ENCODE results near the gene STYX. TPM values are rescaled to one million over a fixed set of nuclear protein-coding genes. Genes with fewer than 3 reads are reported as not detected.

Gene STYX
- polyA plus RNA-seq, 1 donor from 2014 or later = 15.1 TPM

- H4K20me1 ChIP-seq (ENCODE audit: insufficient read depth) = no peaks in the 10 kb centered on the region
- peak overlapping the region; percentile 76 for H2AFZ ChIP-seq (ENCODE audit: low read depth, low read length)
- H3F3A ChIP-seq (ENCODE audit: insufficient read depth, low read length, poor library complexity, severe bottlenecking) = no peaks in the 10 kb centered on the region
- no peaks in the 10 kb centered on the region for H3K27me3 ChIP-seq (ENCODE audit: insufficient read depth, low read depth, low read length)
- peak overlapping the region; percentile 15 for H3K27ac ChIP-seq (ENCODE audit: low read length)
- peaks cover 11% of the 10 kb centered on the region for H3K79me2 ChIP-seq (replicated peaks; ENCODE audit: insufficient read depth, low read length)
- no peaks in the 10 kb centered on the region for H3K9me3 ChIP-seq (ENCODE audit: low read length)
- H3K4me3 ChIP-seq (ENCODE audit: low read length) = peak overlapping the region; percentile 94
- H3K4me2 ChIP-seq (ENCODE audit: low read length) = peak overlapping the region; percentile 69
- no peaks in the 10 kb centered on the region for H3K36me3 ChIP-seq (ENCODE audit: insufficient read depth, low read length)
- H3K9me2 ChIP-seq (ENCODE audit: insufficient read depth, low read length) = no peaks in the 10 kb centered on the region
- TF ChIP-seq POLR2AphosphoS5 (IDR thresholded peaks at IDR 0.05) = no peak
- no peak for TF ChIP-seq SMC3 (conservative IDR thresholded peaks at IDR 0.05; ENCODE audit: poor library complexity)
- TF ChIP-seq MXI1 (conservative IDR thresholded peaks at IDR 0.05; ENCODE audit: poor library complexity, severe bottlenecking) = no peak
- TF ChIP-seq REST (IDR thresholded peaks at IDR 0.05; ENCODE audit: borderline replicate concordance) = no peak
- TF ChIP-seq EP300 (conservative IDR thresholded peaks at IDR 0.05; ENCODE audit: poor library complexity, severe bottlenecking) = no peak
- TF ChIP-seq EZH2 (IDR thresholded peaks at IDR 0.05; ENCODE audit: borderline replicate concordance, insufficient read depth, low read length, poor library complexity, severe bottlenecking) = no peak
- peak overlapping the region; percentile 71 for H3K9ac ChIP-seq (ENCODE audit: low read length)
These were observed 60.8 kb downstream of the STYX start for GRCh38 chr14:52790756-52791222.

GRCh38 chr14:52791223-52792096 lies 61.5 kb downstream of the STYX start, which contains the start of gene GNPNAT1:
GNPNAT1 (minus strand) TSS chr14:52791607; CDS start chr14:52784650, 6,957 bp downstream.
- Histone ChIP-seq H3K4me3 (ENCODE audit: low read length) (peak within 1 kb of the TSS; percentile 94), H2AFZ (ENCODE audit: low read depth, low read length) (peak within 1 kb of the TSS; percentile 76), H3K9ac (ENCODE audit: low read length) (peak within 1 kb of the TSS; percentile 71), H3F3A (ENCODE audit: insufficient read depth, low read length, poor library complexity, severe bottlenecking) (no peaks in the 10 kb centered on the region), H3K79me2 (replicated peaks; ENCODE audit: insufficient read depth, low read length) (peaks cover 11% of the 10 kb centered on the region), H3K9me3 (ENCODE audit: low read length) (no peaks in the 10 kb centered on the region), H4K20me1 (ENCODE audit: insufficient read depth) (no peaks in the 10 kb centered on the region), H3K9me2 (ENCODE audit: insufficient read depth, low read length) (no peaks in the 10 kb centered on the region), H3K27ac (ENCODE audit: low read length) (peak within 1 kb of the TSS; percentile 15), H3K4me2 (ENCODE audit: low read length) (peak within 1 kb of the TSS; percentile 69), H3K36me3 (ENCODE audit: insufficient read depth, low read length) (no peaks in the 10 kb centered on the region), H3K27me3 (ENCODE audit: insufficient read depth, low read depth, low read length) (no peaks in the 10 kb centered on the region)
- TF ChIP-seq RAD21 (conservative IDR thresholded peaks at IDR 0.05) (no peak), SMC3 (conservative IDR thresholded peaks at IDR 0.05; ENCODE audit: poor library complexity) (no peak), CTCF (IDR thresholded peaks at IDR 0.05; ENCODE audit: poor library complexity, severe bottlenecking) (no peak), POLR2AphosphoS5 (IDR thresholded peaks at IDR 0.05) (peak; percentile 69), EZH2 (IDR thresholded peaks at IDR 0.05; ENCODE audit: borderline replicate concordance, insufficient read depth, low read length, poor library complexity, severe bottlenecking) (no peak), TAF1 (IDR thresholded peaks at IDR 0.05; ENCODE audit: low read depth) (peak; percentile 54), EP300 (conservative IDR thresholded peaks at IDR 0.05; ENCODE audit: poor library complexity, severe bottlenecking) (no peak), MXI1 (conservative IDR thresholded peaks at IDR 0.05; ENCODE audit: poor library complexity, severe bottlenecking) (peak; percentile 89), REST (IDR thresholded peaks at IDR 0.05; ENCODE audit: borderline replicate concordance) (no peak)

Measured in neural cell (in vitro differentiated cells).